ENCODE results near the gene THRB.

THRB gene

GRCh38 chr3:24264011-24264410 lies 230.6 kb downstream of the THRB start:
- no peak for DNase-seq (ENCODE audit: low read depth)

GRCh38 chr3:24263069-24263668 lies 231.5 kb downstream of the THRB start:
- no peak for DNase-seq (ENCODE audit: low read depth)

GRCh38 chr3:24261521-24261920 lies 233.1 kb downstream of the THRB start:
- DNase-seq (ENCODE audit: low read depth): no peak

- no peak for DNase-seq (ENCODE audit: low read depth)
Measured at GRCh38 chr3:24259901-24260512, 234.6 kb downstream of the THRB start.

DNA sequence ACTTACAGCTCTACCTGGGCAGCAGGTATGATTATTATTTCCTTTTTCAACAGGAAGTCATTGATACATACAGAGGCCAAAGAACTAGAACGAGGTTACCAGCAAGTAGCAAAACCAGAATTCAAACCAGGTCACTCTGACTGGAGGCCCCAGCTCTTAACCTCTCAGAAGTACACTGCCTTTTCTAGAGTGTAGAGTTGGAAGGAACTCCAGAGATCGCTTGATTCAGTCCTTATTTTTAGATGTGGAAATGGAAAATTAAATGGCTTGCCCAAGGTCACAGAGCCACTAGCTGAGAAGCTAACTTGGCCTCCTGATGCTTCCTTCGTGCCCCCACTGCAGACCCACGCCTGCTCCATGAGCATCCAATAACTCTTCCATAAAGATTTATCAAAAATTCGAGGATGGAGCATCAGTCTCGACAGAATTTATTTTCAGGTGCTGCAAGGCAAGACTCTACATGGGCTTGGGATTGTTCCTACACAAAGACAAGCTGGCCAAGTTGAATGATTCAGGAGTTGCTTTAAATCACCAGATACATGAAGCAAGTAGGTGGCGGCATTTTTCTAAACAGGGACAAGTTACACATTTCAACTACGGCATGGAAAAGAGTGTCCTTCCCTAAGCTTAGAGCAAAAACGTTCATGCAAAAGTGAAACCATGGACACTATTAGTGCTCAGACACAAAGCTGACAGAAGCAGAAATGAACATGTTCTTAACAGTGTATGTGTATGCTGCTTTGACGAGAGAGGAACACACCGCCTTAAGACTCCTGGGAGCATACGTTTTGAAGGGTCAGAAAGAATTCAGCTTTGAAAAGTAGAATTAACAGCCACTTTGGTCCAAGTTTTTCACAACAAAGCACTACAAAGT lies 235.7 kb downstream of the THRB start:
- no peak for DNase-seq (ENCODE audit: low read depth)

DNA sequence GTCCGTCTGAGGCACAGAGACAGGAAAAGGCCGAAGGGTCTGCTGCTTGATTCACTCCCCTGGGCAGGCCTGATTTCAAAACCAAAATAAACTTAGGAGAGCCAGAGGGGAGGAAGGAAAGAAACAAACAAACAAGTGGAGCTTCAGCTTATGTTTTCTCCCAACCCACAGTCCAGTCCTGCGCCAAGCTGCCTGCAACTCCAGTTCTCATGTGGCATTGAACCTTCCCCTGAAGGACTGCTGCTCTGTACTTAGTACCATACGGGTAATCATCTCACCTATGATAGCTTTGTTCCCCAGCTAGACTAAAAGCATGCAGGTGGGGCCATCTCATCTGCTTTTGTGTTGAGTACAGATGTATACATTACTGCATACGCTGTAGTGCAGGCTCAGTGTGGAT lies 236.4 kb downstream of the THRB start:
- no peak for DNase-seq (ENCODE audit: low read depth)

GRCh38 chr3:24255414-24255813 lies 239.2 kb downstream of the THRB start:
- no peak for DNase-seq (ENCODE audit: low read depth)

DNA sequence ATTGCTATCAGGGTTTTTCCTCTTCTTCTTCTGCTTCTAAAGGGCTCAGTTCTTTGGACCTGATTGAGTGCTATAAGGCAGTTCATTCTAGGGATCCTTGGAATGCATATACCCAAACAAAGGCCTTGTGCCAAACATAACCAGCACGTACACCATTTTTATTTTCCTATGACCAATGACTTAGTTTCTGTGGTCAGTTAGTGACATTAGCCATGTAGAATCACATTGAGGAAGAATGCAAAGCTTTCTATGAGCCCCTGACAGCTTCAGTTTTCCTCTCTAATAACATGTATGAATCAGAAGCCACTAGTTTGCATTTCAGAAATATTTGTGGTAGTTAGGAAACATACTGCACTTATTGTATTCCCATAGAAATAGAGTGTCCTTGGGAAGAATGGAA lies 240.0 kb downstream of the THRB start:
- peak; percentile 66 for DNase-seq (ENCODE audit: low read depth)

GRCh38 chr3:24253336-24253735 lies 241.3 kb downstream of the THRB start:
- DNase-seq (ENCODE audit: low read depth): no peak

- no peak for DNase-seq (ENCODE audit: low read depth)
Measured at GRCh38 chr3:24249523-24249922, 245.1 kb downstream of the THRB start.

DNA sequence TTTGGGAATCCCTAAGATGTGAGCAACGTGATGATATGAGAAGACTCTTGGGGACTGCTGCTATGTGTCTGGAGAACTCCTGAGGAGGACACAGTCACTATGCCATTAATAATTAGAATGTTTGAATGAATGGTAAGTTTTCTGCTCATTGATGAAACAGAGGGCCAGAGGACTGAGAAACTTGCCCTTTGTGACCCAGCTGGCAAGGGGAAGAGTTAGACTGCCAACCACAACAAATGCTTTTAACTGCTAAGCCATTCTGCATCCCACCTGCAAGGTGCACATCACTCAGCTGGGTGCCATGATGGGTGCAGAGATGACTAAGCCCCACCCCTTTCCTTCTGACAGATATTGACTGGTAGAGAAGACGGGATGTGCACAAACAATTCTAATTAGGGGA lies 249.6 kb downstream of the THRB start:
- DNase-seq (ENCODE audit: low read depth): no peak

DNA sequence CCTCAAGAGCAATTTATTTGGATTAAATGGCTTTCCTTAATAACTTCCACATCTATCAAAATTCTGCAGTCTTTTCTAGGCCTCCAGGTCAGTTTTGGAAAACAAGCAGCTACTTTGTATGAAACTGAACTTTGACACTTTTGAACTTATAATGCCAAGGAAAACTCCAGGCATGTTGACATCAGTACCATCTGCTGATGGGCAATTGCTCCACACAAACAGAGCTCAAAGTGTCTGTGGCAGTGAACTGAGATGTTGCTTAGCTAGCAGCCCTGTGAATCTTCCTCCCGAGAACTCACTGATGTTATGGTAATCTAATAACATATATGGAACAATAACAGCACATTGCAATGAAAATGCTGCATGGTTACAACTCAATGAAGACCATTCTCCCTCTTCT lies 250.2 kb downstream of the THRB start:
- DNase-seq (ENCODE audit: low read depth): no peak

DNA sequence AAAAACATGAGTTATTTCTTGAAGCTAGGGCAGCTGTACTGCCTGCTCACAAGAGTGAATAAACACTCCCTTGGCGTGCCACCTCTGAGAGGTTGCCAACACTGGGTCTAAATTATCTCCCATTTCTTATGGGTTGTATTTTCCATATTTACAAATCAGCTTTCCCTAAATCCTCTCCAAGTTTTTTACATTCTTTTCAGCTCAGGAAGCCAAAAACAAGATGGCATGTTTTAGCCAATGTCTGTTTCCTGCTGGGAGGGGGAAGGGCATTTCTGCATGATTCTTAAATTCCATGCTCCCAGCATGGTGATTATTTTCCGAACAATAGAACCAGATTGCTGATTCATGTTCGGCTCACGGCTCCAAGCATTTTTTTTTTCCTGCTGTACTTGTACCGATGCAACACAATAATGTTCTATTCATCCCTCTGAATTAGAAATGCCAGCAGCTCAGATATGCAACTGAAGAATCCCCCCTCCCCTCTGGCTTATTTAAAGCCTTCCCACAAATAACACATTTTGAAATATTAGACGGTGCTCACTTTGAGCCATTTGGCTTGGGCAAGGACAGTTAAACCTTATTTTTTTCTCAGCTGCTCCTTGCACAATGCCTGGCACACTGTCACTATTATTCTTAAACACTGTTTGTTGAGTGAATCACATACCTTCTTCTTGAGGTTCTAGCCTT lies 252.5 kb downstream of the THRB start:
- no peak for DNase-seq (ENCODE audit: low read depth)

DNA sequence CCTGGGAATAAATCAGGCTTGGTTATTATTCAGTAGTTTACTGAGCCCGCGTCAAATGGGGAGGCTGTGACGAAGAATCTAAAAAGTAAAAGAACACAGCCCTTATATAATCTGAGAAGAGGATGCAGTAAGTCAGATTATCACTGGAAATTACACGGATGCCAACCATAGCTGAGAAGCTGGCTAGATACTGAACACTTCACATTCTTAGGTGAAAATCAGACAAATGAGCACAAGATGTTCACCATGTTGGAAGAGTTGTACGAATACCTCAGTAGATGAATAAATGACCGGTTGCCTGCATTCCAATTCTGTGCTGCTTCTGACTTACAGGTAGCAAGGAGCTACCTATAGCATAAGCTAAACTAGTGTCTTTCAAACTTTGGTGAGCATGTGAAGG lies 254.3 kb downstream of the THRB start:
- no peak for DNase-seq (ENCODE audit: low read depth)

- DNase-seq (ENCODE audit: low read depth): peak; percentile 96
Measured at GRCh38 chr3:24237971-24238706, 256.5 kb downstream of the THRB start.

DNA sequence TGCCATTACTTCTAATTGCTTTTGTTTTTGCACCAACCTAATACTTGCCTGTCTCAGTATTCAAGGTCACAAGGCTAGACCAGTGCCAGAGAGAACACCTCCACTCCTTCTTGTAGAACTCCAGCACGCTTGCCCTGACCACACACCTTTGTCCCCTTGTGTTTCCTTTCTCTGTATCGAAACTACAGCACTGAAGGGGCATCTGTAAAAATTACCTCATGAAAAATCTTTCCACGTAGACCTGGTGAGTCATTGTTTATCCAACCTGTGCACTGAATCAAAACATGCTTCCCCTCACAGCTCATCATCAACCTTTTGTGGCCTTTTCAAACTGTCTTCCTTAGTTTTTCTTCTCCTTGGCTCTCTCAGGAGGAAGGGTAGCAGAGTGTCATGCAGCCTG lies 259.5 kb downstream of the THRB start:
- DNase-seq (ENCODE audit: low read depth): no peak

DNA sequence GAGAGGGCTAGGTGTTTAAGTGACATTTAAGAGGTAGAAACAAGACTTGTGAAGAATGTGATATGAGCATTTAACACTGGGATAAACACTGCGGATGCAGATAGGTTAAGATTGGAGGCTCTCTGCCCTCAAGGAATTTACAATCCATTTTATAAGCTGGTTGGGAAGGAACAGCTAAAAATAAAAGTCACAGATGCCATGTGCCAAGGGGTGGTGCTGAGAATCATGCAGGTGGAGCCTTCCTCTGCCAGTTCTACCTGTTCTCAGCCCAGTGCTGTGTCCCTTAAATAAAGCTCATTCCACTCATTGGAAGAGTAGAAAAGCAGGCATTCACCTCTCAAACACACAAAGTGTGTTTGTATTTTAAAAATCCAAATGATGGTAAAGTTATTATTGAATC lies 261.9 kb downstream of the THRB start:
- no peak for DNase-seq (ENCODE audit: low read depth)

- no peak for DNase-seq (ENCODE audit: low read depth)
Measured at GRCh38 chr3:24229468-24230221, 265.0 kb downstream of the THRB start.

DNA sequence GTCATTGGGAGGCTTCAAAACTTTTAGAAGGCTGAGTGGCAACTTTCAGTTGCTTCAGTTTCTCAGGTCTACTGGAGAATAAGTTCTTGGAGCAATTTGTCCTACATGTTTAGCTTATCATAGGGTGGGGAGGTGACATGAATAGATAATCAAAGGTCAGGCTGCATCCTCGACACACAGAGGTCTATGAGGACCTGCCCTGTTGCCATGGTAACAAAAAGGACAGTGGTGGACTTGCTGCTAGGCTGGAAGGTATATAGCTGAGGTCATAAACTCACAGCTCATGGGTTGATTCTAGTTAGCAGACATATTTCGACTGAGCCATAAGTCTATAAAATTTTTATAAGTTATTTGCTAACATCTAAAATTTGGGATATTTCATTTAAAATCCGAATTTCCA lies 267.0 kb downstream of the THRB start:
- DNase-seq (ENCODE audit: low read depth): no peak

GRCh38 chr3:24226397-24226796 lies 268.3 kb downstream of the THRB start:
- DNase-seq (ENCODE audit: low read depth): no peak

DNA sequence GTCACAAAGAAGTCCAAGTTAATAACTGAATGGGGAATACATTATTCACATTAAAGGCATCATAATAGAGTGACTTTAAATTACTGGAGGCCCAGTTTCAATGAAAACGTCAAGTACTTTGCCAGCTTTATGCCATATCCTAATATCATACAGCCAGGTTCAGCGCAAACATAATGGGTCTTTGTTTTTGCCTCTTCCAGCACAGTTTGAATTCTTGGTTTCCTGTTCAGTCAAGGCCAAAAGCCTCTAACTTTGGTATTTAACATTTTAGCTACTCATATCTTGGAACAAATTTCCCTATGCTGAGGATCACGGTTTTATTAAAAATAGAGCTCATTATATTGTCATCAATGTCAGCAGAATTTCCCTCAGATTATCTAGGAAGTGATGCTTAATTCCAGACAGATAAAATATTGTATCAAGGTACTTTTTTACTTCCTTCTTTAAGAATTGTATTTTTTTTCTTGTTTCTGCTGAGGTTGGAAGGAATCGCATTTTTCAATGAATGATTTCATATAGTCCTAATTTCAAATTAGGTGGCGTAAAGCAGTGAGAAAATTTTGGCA lies 269.2 kb downstream of the THRB start:
- DNase-seq (ENCODE audit: low read depth): no peak

Data from GM04504 (cell line).